Rectal smooth muscle tissue (tissue), 1 donor: ENCODE data around the gene NCBP3.
A peak's percentile ranks its signal among the peaks of the same experiment; 100 is the strongest.

Source experiments
- H3K27ac ChIP-seq: one replicate; pipeline ENCODE4 v1.7.0; 2013; ENCODE audit warnings: low read depth, low read length, inconsistent platforms
- H3K27me3 ChIP-seq: one replicate; pipeline ENCODE4 v1.7.0; 2013; ENCODE audit warnings: low read length; ENCODE audit not compliant: control insufficient read depth, insufficient read depth
- H3K36me3 ChIP-seq: one replicate; pipeline ENCODE4 v1.7.0; 2013; ENCODE audit warnings: low read length; ENCODE audit not compliant: control insufficient read depth, insufficient read depth
- H3K4me1 ChIP-seq: one replicate; pipeline ENCODE4 v1.7.0; 2013; ENCODE audit warnings: low read length; ENCODE audit not compliant: control insufficient read depth, insufficient read depth
- H3K4me3 ChIP-seq: one replicate; pipeline ENCODE4 v1.7.0; 2013; ENCODE audit warnings: low read length
- H3K9ac ChIP-seq: one replicate; pipeline ENCODE4 v1.7.0; 2013; ENCODE audit warnings: low read length

Gene NCBP3

GRCh38 chr17:3812771-3813170 lies 33.3 kb downstream of the NCBP3 start:
- Histone ChIP-seq H3K9ac (no peak overlapping the region), H3K4me1 (no peaks in the 10 kb centered on the region), H3K27me3 (no peaks in the 10 kb centered on the region), H3K4me3 (no peak overlapping the region), H3K36me3 (peaks cover 29% of the 10 kb centered on the region), H3K27ac (no peak overlapping the region)

DNA sequence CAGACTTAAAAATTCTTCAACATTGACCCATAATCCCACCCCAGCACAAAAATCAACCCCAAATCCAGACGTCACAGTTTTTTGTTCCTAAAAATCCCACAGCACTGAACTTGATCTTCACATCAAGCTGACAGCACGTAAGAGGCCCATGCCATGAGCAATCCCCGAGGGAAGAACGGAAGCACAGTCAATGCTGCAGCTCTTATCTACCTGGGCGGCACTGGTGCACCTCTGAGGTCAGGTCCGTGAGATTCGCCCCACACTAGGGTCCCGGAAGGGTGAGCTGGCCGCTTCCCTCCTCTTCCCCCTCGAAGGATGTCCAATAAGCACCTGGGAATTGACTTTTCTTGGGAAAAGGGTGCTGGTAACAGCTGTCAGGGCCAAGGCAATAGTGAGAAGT lies 33.8 kb downstream of the NCBP3 start:
- Histone ChIP-seq H3K27me3 (no peaks in the 10 kb centered on the region), H3K27ac (no peak overlapping the region), H3K36me3 (peaks cover 30% of the 10 kb centered on the region), H3K4me3 (no peak overlapping the region), H3K4me1 (no peaks in the 10 kb centered on the region), H3K9ac (no peak overlapping the region)

DNA sequence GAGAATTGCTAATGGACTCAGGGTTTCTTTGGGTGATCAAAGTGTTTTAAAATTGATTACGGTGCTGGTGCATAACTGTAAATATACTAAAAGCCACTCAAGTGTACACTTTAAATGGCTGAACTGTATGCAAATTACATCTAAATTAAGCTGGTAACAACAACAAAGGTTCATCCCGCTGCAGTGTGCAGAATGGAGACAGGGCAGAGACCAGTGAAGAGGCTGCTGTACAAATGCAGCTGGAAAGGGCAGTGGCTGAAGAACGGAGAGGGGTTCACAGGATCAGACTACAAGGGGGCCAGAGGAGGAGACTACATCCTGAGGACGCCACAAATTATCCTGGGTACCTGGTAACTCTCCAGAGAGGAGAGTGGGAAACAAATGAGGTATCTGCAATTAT lies 36.0 kb downstream of the NCBP3 start:
- peaks cover 22% of the 10 kb centered on the region for H3K36me3 ChIP-seq
- H3K27ac ChIP-seq: no peak overlapping the region
- no peak overlapping the region for H3K4me3 ChIP-seq
- H3K4me1 ChIP-seq: no peaks in the 10 kb centered on the region
- H3K27me3 ChIP-seq: no peaks in the 10 kb centered on the region
- H3K9ac ChIP-seq: no peak overlapping the region

GRCh38 chr17:3809135-3809534 lies 36.9 kb downstream of the NCBP3 start:
- Histone ChIP-seq H3K27ac (no peak overlapping the region), H3K4me1 (no peaks in the 10 kb centered on the region), H3K36me3 (peaks cover 18% of the 10 kb centered on the region)

DNA sequence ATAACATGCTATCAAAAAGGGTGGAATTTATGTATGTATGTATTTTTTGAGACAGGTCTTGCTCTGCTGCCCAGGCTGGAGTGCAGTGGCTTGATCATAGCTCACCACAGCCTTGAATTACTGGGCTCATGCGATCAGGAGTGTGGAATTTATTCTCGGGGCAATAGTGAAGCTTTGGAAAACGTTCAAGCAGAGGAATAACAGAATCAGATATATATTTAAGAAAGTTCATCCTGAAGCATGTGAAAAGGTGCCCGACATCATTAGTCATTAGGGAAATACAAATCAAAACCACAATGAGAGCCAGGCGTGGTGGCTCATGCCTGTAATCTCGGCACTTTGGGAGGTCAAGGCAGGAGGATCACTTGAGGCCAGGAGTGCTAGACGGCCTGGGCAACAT lies 37.3 kb downstream of the NCBP3 start:
- Histone ChIP-seq H3K9ac (no peak overlapping the region), H3K27ac (no peak overlapping the region), H3K4me1 (no peaks in the 10 kb centered on the region), H3K4me3 (no peak overlapping the region), H3K36me3 (peaks cover 18% of the 10 kb centered on the region), H3K27me3 (no peaks in the 10 kb centered on the region)

More at GRCh38 chr17:3809135-3809534, 36.9 kb downstream of the NCBP3 start:
- Histone ChIP-seq H3K4me3 (no peak overlapping the region), H3K27me3 (no peaks in the 10 kb centered on the region), H3K9ac (no peak overlapping the region)

GRCh38 chr17:3805581-3805980 lies 40.5 kb downstream of the NCBP3 start:
- Histone ChIP-seq H3K4me3 (no peak overlapping the region), H3K9ac (no peak overlapping the region), H3K27ac (no peak overlapping the region), H3K36me3 (peaks cover 11% of the 10 kb centered on the region), H3K27me3 (no peaks in the 10 kb centered on the region), H3K4me1 (peaks cover 3% of the 10 kb centered on the region)

DNA sequence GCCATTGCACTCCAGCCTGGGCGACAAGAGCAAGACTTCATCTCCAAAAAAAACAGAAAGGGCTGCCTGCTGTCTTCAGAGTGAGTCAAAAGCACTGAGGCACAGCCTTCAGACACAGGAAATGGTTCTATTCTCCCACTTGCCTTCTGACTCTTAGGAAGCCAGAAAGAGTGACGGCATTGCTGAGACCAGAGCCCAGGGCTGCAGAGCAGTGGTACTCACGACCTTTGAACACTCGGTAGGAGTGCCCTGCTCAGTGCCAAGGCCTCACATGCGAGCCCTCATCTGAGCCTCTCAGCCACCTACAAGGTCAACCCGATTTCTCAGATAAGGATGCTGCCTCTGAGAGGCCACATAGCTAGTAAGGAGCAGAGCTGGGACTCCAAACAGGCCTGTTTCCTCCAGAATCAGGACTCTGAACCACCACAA lies 41.5 kb downstream of the NCBP3 start:
- Histone ChIP-seq H3K4me1 (peaks cover 3% of the 10 kb centered on the region), H3K4me3 (no peak overlapping the region), H3K27ac (no peak overlapping the region), H3K36me3 (peaks cover 11% of the 10 kb centered on the region), H3K9ac (no peak overlapping the region), H3K27me3 (no peaks in the 10 kb centered on the region)

DNA sequence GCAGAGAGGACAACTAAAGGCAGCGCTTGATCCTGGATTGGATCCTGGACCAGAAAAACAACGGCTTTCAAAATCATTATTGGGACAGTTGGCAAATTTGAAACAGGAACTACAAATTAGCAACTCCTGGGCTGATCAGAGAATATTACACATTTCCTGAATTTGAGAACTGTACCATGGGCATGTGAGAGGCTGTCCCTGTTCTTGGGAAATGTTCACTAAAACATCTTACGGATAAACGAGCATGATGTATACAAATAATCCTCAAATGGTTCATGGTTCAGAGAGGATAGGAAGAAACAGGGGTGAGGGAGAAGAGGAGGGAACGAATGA lies 42.8 kb downstream of the NCBP3 start:
- Histone ChIP-seq H3K27ac (no peak overlapping the region), H3K36me3 (peaks cover 6% of the 10 kb centered on the region)

DNA sequence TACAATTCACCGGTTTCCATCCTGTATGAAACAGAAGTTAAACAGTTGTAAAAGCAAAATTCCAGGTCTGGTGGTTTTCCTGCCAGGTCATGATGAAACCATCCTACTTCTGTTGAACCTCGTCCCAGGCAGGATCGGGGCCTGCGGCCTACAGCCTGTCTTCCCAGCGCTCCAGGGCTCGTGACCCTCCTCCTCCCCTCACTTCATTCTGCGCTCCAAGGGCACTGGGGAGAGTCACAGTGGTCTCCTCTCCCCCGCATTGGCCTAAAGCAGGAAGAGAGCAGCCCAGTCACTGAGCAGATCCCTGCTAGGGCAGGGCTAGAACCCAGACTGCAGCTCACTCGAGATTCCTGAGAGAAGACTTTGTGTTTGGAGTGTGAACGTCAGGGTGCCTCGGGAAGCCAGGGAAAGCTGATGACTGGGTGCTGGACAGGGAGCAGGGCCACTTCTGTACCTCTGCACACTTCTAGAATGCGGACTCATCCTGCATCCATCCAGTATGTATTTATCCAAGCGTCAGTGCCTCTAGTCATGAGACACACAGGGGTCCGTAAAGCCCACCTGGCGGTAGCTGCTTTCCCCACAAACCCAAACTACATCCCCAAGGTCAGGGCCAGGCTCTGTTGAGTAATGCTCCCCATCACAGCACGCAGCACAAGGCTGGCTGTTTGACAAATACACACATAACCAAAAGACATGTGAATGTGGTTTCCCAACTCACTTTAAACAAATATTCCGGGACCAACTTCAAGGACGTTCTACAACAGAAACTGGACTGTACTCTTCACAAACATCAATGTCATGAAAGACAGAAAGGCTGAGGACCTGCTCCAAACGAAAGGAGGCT lies 43.4 kb downstream of the NCBP3 start:
- Histone ChIP-seq H3K4me3 (no peak overlapping the region), H3K9ac (no peak overlapping the region), H3K36me3 (peaks cover under 1% of the 10 kb centered on the region), H3K27ac (peak overlapping the region; percentile 60), H3K4me1 (peaks cover 3% of the 10 kb centered on the region), H3K27me3 (no peaks in the 10 kb centered on the region)

More for the DNA sequence above, 42.8 kb downstream of the NCBP3 start:
- Histone ChIP-seq H3K27me3 (no peaks in the 10 kb centered on the region), H3K9ac (no peak overlapping the region), H3K4me3 (no peak overlapping the region), H3K4me1 (peaks cover 3% of the 10 kb centered on the region)

GRCh38 chr17:3801792-3802191 lies 44.3 kb downstream of the NCBP3 start:
- Histone ChIP-seq H3K9ac (no peak overlapping the region), H3K36me3 (no peaks in the 10 kb centered on the region), H3K27ac (no peak overlapping the region), H3K27me3 (no peaks in the 10 kb centered on the region), H3K4me1 (peaks cover 3% of the 10 kb centered on the region), H3K4me3 (no peak overlapping the region)

GRCh38 chr17:3801347-3801746 lies 44.7 kb downstream of the NCBP3 start:
- Histone ChIP-seq H3K9ac (no peak overlapping the region), H3K4me1 (peaks cover 3% of the 10 kb centered on the region), H3K27ac (no peak overlapping the region), H3K4me3 (no peak overlapping the region), H3K27me3 (no peaks in the 10 kb centered on the region), H3K36me3 (no peaks in the 10 kb centered on the region)

- H3K4me1 ChIP-seq: peaks cover 3% of the 10 kb centered on the region
- H3K36me3 ChIP-seq: no peaks in the 10 kb centered on the region
- no peak within 1 kb of the TSS for H3K9ac ChIP-seq
- H3K4me3 ChIP-seq: no peak within 1 kb of the TSS
- no peaks in the 10 kb centered on the region for H3K27me3 ChIP-seq
- no peak within 1 kb of the TSS for H3K27ac ChIP-seq
These were observed 45.4 kb downstream of the NCBP3 start, which contains the start of gene ITGAE for GRCh38 chr17:3800362-3801271. ITGAE (minus strand) TSS chr17:3801188; CDS start chr17:3801144, 44 bp downstream.
